Middle frontal gyrus (tissue), 1 donor: Measurements from ENCODE around the gene B3GLCT.

Experiments
- DNase-seq: peaks from one replicate; pipeline ENCODE4 v3.0.0-alpha.2; 2015; ENCODE audit warnings: low spot score; ENCODE audit errors: extremely low spot score

B3GLCT gene

DNA sequence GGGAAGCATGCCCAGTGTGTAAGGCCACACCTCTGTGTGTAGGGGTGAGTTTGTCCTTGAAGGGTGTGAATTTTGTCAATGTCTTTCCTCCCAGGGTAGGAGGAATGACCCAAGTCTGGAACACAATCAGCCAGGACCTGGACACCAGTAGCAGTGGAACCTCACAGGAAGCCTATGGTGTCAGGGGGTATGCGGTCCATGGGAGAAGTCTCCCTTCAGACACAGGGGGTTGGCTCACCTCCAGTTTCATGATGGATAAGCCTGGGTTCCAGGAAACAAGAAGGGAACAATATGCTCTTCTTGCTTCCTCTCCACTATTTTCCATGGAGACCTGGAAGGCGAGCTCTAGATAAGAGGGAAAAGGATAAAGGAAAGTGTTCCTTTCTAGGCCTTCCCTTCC lies 23.9 kb downstream of the B3GLCT start:
- DNase-seq, result no peak

DNA sequence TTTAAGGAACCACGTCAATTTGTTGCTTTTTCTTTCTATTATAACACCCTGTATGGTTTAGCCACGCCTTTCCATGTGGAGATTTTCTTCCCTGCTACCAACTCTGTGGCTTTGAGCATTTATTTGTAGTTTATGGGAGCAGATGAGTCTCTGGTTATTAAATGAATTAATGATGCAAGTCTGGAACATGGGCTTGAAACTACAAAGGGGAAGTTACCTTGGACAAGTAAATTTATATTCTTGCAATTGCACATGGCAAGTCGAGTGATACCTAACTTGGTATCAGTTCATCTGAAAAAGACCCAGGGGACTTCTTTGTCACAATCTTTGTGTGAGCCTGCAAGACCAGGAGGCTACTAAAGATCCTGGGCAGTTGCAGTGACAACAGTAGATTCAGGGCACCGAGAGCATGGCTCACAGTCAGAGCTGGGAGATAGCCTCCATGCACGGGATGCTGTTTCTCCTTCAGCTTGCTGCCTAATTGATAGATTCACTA lies 24.4 kb downstream of the B3GLCT start:
- no peak for DNase-seq

- DNase-seq, result no peak
Observed at GRCh38 chr13:31224963-31225559, 25.3 kb downstream of the B3GLCT start.

DNA sequence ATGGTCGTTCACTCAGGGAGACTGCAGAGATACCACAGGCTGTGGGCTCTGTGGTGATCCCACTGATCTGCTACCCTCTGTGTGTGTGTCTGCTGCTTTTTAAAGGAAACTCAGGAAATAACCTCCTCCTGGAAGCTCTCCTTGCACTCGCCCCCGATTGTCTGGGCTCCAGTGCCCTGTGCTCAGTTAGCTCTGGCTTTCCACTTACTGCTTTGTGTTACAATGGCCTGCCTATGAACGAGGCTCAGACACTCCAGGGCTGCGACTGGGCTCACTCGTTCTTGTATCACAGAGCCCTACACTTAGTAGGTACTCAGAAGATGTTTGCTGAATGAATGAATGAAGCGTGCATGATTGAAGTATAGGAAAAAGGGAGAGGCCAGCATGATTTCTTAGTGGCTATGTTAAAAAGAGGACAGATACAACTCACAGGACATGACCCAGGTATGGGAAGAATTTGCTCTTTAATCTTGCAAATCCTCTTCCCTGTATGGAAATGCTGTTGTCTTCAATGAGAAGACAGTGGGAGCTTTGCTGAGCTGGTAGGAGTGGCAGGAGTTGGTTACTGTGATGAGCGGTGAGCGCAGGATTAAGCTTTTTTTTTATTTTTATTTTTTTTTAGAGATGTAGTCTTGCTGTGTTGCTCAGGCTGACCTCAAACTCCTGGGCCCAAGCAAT lies 26.4 kb downstream of the B3GLCT start:
- no peak for DNase-seq

DNA sequence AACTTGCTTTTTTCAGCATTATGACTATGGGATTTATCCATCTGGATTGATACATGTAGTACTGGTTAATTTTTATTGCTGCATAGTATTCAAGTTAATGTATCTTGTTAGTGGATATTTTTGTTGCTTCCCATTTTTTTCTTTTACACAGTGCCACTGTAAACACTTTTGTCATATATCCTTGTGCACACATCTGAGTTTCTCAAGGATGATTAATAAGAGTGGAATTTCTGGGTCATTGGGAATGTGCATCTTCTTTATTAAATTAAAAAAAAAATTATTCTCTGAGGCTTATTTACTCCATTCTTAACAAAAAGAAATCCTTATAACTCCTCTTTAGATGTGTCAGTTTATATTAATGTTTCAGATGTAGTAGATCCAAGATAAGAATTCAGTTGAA lies 27.3 kb downstream of the B3GLCT start:
- no peak for DNase-seq

GRCh38 chr13:31227870-31228269 lies 28.1 kb downstream of the B3GLCT start:
- DNase-seq, result no peak

DNA sequence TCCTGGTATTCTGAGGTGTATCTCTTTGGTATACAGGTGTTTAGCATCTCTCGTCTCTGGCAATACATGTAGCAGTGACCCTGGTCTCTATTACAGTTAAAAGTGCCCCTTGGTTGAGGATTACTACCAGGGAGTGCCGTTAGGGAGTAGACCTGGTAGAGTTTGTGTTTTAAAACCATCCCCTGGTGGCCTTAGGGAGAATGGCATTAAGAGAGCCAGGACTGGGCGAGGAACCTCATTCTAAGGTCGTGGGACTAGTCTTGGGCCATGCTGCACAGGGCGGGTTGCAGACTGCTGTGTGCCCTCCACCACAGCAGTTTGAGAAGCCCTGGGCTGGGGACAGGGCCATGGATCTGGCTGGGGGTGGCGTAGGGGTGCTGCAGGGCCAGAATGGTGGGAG lies 35.0 kb downstream of the B3GLCT start:
- no peak for DNase-seq

GRCh38 chr13:31236211-31236786 lies 36.5 kb downstream of the B3GLCT start:
- DNase-seq, result no peak

DNA sequence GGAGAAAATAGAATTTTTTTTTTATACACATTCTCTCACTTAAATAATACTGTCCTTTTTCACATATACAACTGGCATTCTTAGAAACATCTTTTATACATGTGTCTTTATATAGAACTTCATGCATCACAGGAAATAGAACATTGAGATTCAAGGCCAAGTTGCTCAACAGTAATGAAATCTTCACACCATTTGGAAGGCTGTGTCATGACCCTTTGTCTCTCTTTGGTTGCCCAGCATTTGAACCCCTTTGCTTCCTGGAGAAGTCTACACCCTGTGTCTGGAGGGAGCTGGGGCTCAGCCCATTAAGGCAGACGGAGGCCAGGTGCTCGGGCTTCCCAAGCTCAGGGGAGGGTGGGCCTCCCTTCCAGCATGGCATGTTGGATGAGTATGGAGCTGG lies 41.1 kb downstream of the B3GLCT start:
- DNase-seq, result no peak

DNA sequence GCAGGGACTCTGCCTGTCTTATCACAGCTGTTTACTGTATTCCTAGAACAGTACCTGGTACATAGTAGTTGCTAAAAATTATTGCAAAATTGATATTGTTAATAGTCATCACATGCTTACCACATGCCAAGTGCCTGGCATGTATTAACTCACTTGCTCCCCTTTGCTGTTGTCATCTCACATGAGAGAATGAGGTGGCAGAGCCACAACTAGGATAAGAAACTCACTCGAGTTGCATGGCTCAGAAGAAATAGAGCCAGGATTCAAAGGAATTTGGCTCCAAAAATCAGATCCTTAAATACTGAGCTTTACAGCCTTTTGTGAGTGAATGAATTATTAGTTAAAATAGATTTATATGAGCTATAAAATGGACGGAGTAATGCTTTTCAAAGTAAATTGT lies 42.6 kb downstream of the B3GLCT start:
- no peak for DNase-seq

GRCh38 chr13:31242916-31243315 lies 43.1 kb downstream of the B3GLCT start:
- no peak for DNase-seq

GRCh38 chr13:31245598-31246373 lies 46.0 kb downstream of the B3GLCT start:
- DNase-seq, result no peak

GRCh38 chr13:31246918-31247317 lies 47.1 kb downstream of the B3GLCT start:
- no peak for DNase-seq

GRCh38 chr13:31248361-31248760 lies 48.6 kb downstream of the B3GLCT start:
- no peak for DNase-seq

DNA sequence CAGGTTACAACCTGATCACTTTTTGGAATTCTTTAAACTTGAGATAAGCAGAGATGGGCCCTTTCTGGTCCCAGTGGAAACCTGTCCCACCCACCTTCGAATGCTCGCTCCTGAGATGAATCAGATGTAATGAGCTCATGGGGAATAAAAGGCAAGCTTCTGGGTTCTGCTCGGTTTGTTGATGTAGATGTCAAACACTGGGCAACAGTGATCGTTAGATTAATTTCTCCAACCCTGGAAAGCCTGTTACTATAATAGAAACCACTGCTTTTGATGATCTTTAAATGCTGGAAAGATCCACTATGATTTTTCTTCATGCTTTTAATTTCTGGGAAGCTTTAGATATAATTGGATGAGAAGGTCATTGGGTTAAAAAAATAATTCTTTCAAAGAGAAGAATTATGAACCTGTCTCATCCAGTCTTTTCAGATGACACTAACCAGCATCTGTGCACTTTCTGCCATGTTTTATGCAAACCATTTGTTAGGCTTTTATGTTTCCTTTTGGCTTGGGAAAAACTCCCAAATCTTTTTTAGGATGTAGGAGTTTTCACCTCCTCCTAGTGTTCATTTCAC lies 49.3 kb downstream of the B3GLCT start:
- DNase-seq, result no peak

DNA sequence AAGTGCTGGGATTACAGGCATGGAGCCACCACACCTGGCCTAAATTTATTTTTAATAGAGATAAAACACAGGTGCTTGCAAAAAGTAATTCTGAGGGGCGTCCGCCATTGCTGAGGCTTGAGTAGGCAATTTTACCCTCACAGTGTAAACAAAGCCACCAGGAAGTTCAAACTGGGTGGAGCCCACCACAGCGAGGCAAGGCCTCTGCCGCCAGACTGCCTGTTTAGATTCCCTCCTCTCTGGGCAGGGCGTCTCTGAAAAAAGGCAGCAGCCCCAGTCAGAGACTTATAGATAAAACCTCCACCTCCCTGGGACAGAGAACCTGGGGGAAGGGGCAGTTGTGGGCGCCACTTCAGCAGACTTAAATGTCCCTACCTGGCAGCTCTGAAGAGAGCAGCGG lies 50.7 kb downstream of the B3GLCT start:
- DNase-seq, result no peak

DNA sequence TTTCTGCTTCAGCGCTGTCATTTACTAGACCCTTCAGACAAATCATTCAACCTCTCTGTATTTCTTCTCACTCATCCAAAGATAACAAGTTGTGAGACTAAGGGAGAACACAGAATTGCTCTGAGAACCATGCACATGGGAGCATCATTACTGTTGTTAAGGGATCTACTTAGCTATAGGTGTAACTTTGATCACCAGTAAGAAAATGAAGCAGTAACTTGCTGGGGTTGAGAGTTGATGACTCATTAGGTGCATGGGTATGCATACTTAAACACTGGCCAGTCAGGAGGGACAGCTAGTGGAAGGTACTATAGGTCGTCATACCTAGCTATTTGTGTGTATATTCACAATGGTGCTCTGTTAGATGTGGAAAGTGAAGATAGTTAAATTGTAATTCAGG lies 61.5 kb downstream of the B3GLCT start:
- DNase-seq, result no peak

DNA sequence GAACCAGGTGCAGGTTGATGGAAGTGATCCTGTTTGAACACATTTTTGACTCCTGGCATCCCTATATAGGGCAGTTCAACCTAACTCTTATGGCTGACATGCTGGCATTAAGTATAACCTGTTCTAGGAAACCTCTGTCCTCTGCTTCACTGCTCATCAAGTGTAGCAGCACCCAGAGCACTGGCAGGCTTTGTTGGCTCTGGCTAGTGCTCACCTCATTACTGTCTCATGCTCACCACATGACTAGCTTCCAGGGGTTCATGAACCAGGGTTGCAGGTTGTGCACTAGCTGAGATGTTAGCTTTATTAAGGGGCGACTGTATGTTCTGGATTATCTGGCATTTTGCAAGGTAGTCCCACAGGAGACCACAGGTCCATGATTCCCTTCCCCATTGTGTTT lies 63.6 kb downstream of the B3GLCT start:
- no peak for DNase-seq

DNA sequence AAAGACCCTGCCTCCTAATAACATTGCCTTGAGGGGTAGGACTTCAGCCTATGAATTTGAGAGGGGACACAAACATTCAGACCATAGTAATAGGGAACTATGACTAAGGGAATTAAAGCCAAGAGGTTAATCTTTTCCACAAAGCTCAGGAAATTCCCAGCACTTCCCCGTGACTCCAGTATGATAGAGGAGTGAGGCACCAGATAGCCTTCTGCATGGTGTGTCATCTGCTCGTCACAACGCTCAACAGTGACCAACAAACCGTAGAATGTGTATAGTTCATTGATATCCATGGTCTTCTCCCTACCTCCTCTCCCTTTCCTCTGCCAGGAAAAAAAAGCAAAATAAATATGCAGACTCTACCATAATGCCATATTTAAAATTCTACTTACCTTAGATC lies 64.4 kb downstream of the B3GLCT start:
- DNase-seq, result no peak

DNA sequence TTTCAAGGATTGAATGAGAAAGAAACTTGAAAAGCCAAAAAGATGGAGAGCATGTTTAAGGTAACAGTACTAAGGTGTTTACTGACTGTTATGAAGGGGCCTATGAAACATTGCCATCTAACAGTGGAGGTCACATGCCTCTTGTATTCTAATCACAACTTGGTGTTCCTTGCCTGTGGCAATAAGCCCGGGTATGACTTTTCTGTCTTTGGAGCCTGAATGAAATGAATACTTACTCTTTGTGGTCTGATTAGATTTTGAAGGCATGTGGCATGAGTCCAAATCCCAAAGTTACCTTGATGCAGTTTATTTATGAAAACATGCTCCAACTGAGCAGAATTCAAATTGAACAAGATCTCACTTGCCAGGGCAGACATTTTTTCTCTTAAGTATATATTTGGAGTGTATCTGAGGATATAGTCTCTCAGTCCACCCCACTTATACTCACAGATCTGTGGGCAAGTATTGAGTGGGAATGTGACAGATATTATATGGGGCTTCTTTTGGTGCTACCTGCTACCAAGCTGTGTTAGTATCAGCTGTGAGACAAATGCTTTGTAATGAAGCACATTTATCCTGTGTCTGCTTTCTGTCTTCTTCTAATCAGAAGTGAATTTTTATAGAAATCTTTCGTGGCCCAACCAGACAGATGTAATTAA lies 67.5 kb downstream of the B3GLCT start:
- DNase-seq, result no peak

DNA sequence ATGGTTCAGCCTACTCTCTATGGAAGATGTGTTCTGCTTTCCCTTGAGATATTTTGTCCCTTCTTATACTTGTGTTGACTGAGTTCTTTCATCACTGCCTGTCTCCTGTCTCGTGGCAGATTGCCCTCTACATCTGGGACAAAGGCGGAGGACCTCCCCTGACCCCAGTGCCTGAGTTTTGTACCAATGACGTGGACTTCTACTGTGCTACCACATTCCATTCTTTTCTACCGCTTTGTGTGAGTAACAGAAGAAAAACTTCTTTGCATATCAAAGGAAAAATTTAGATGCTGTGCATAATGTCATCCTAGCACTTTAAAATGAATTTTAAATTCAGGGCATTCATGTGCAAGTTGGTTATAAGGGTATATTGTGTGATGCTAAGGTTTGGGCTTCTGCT lies 74.6 kb downstream of the B3GLCT start:
- no peak for DNase-seq
